GM21447 (cell line): ENCODE results near the gene SSRP1.

Source experiments
- ATAC-seq: cut with Tn5 transposase; IDR thresholded peaks from one replicate; pipeline ENCODE4 v1.9.1; 2021; ENCODE audit not compliant: unreplicated experiment

The SSRP1 gene

GRCh38 chr11:57359896-57360690 is 24.4 kb upstream of the SSRP1 start:
- no peak for ATAC-seq

DNA sequence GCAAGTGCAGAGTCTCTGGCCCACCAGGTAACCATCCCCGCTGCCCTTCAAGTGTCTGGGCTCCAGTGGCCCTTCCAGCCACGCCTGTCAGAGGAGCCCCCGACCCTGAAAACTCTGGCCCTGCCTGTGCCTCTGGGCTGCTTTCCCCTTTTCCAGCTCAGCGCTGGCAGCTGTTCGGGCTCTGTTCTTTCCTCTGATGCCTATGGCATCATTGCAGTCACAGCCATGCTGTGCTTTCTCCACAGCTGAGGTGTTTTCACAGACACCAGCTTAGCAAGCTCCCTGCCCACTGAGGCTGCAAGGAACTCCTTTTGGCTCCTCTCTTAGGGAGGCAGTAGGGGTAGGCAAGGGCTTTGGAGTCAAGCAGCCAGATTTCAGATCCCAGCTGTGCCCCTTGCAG is 23.7 kb upstream of the SSRP1 start:
- ATAC-seq, result no peak

GRCh38 chr11:57358991-57359390 is 23.3 kb upstream of the SSRP1 start:
- no peak for ATAC-seq

DNA sequence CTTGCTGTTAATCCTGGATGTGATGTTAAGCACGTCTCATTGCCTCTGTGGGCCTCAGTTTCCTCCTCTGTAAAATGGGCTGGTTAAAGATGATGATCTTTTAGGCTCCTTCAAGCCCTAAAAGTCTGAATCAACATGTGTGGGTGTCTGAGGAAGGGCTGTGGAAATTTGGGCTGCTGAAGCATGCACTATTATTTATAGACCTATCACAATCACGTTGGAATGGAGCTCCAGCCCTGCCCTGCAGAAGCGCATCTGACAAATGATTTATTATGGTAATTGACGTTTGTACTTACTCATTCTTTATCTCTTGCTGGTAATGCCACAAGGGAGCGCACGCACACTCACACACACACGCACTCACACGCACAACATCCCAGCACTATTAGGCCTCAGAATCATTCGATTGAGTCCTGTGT is 22.9 kb upstream of the SSRP1 start:
- no peak for ATAC-seq

- ATAC-seq, result no peak
Observed at GRCh38 chr11:57357856-57358255, 22.2 kb upstream of the SSRP1 start.

- ATAC-seq, result no peak
Observed at GRCh38 chr11:57357310-57357709, 21.6 kb upstream of the SSRP1 start.

DNA sequence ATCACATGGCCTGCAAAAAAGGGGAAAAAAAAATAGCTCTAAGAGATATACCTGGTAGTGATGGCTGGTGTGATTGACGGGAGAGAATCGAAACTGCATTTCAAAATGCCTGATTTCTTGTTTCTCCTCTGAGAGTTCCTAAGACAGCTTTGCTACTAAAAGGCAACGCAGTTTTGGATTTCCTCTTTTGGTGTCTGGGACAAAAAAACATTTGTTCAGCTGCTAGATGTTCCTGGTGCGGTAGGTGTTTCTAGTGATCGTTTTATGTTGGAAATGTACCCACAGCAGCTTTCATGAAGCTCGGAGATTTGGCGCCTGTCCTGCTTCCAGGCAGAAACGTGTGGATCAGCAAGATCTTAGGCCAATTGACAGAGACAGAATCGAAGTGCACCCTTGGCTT is 20.6 kb upstream of the SSRP1 start:
- no peak for ATAC-seq

DNA sequence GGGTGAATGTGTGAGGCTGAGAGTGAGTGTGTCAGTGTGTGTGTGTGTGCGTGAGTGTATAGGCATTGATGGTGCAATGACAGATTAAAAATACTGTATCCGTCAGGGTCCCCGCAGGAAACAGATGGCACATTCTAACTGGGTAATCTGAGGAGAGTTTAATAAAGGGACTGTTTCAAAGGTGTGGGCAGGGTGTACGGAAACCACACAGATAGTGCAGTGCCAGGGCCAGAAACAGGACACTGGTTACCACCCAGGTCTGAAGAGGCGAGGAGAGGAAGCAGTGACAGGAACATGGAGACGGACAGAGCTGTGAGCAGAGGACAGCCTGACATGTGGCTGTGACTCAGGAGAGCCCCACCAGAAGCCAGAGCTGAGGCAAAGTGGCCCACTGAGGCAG is 19.0 kb upstream of the SSRP1 start:
- ATAC-seq, result no peak

- ATAC-seq, result no peak
Observed at GRCh38 chr11:57353852-57354251, 18.2 kb upstream of the SSRP1 start.

DNA sequence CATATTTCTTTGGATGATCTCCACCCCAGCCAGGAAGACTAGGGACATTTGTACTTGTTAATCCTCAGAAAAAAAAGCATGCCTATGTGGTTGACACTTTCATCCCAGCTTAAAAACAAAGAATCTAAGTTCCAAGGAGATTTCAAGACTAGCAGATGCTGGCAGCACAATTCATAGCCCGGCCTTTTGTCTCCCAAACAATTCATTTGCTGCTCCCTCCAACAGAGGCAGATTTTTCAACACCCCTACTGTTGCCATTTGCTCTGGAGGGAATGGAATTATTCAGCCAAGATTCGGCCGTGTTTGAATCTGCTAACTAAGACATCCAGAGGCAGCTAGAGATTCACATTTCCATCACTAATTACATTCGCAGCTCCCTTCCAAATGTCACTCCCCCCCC is 17.8 kb upstream of the SSRP1 start:
- ATAC-seq, result no peak

DNA sequence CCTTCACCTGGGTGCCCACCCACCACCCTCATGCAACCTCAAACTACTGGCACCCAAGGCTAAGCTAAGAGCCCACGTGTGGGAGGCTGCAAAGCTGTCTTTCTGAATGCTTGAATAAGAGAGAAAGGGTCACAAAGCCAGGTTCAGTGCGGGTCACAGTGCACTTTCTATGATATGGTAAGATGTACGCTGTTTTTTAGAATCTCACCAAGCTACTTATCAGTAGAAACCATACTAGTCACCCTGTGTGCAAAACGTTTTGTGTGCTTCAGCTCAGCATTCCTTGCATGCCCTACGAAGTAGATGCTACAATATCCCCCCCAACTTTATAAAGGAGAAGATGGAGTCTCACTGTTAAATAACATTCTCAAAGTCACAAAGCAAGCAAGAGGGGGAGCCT is 17.3 kb upstream of the SSRP1 start:
- ATAC-seq, result no peak

- ATAC-seq, result no peak
Observed at GRCh38 chr11:57349491-57350274, 14.0 kb upstream of the SSRP1 start.

GRCh38 chr11:57348636-57349313 is 13.1 kb upstream of the SSRP1 start:
- no peak for ATAC-seq

GRCh38 chr11:57348052-57348451 is 12.4 kb upstream of the SSRP1 start:
- ATAC-seq, result no peak

- no peak for ATAC-seq
Observed at GRCh38 chr11:57347336-57347735, 11.6 kb upstream of the SSRP1 start.

DNA sequence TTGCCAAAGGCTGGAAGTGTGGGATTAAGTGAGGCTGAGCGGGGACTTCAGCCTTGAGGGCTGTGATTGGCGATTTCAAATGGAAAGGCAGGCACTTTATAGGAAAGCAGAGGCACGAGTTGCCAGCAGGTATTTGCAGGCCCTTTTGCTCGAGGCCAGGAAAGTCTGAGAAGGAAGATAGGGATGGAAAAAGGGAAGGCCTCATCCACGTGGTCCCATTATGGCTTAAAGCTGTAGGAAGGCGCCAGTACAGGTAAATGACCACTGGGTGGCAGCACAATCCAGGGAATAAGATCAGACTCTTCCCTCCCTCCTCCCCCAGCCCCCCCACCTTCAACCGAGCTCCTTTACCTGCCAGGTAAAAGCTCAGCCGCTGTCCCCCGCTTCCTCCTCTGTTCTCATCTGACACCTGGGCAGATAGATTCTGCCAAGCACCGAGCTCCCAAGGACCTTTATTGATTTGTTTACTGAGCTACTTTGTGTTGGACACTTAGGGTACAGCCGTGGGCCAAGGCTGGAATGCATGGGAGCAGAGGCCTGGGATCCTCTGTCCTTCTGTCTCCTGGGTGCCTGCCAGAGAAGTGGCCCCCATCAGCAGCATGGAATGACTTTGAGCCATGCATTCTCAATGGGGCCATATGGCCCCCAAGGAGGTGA is 10.0 kb upstream of the SSRP1 start:
- ATAC-seq, result peak; percentile 67

GRCh38 chr11:57344826-57345225 is 9.1 kb upstream of the SSRP1 start:
- ATAC-seq, result no peak

DNA sequence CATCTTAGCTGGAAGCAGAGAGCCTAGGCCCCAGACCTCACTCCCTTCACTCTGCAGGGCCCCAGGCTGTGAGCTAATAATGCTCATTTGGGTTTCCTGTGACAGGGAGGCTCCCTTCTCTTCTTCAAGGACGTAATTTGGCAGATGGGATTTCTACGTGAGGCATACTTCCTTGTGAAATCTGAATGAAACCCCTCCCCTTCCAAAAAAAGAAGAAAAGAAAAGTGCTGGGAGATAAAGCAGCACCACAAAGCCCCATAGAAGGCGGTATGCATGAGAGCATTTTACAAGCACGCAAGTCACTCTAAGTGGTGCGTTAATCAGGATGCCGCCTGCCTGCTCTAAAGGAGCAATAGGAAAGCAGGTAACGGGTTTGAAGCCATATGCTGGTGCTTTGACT is 8.1 kb upstream of the SSRP1 start:
- ATAC-seq, result no peak

GRCh38 chr11:57342702-57343101 is 7.0 kb upstream of the SSRP1 start:
- no peak for ATAC-seq

- no peak for ATAC-seq
Observed at GRCh38 chr11:57341250-57341808, 5.6 kb upstream of the SSRP1 start.

- ATAC-seq, result no peak
Observed at GRCh38 chr11:57340039-57340615, 4.4 kb upstream of the SSRP1 start.
